Epidermal melanocyte (primary cell): Measurements from ENCODE around the gene CCT6B.
A peak's percentile ranks its signal among the peaks of the same experiment; 100 is the strongest.
"Not testable (repeated sequence)": the region's sequence is repeated elsewhere in the genome, so short reads cannot be mapped to it uniquely, and the experiment has no call there.

Source experiments
- DNase-seq: peaks from one replicate; pipeline ENCODE4 v3.0.0; 2011; ENCODE audit warnings: low spot score; ENCODE audit not compliant: insufficient read length

CCT6B gene

GRCh38 chr17:34961093-34961911 lies at the start of gene CCT6B, which contains the start of gene ZNF830:
Gene CCT6B (minus strand): TSS chr17:34961460. CDS start chr17:34961393, 67 bp downstream.
Gene ZNF830 (plus strand): TSS chr17:34961540. CDS start chr17:34961567, 27 bp downstream.
- DNase-seq, result peak; percentile 94

- no peak for DNase-seq
Measured at GRCh38 chr17:35010093-35010492, 48.8 kb upstream of the CCT6B start.

DNA sequence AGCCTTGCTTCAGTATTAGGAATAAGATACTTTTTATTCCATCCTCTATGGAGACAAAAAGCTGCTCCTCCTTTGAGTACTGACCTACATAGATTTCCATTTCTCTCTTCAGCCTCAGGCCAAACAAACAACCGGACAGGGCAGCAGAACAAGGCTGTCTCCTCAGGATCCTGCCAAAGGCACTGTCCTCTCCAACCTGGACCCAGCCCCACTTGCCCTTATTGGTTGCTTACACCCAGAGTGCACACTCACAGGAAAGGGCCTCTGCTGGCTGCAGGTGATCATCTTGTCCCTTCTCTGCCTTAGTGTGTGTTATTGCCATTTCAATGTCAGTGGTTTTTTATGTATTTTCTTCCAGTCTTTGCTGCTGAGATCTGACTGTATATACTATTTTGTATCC lies 45.7 kb upstream of the CCT6B start:
- no peak for DNase-seq

DNA sequence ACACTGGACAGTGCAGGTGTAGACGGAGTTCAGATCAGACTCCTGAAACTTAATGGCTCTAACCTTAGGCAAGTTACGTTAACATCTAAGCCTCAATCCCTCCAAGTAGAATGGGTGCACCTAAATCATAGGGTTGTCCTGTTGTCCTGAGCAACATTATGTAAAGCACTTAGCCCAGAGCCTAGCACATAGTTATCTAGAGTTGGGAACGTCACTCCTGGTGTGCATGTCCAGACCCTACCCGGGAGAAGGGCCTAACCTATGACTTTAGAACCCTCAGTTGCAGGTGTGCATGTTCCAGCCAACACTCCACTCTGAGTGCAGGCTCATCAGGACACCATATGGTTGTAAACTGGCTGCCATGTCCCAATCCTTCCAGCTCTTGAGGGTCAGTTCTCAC lies 45.1 kb upstream of the CCT6B start:
- no peak for DNase-seq

DNA sequence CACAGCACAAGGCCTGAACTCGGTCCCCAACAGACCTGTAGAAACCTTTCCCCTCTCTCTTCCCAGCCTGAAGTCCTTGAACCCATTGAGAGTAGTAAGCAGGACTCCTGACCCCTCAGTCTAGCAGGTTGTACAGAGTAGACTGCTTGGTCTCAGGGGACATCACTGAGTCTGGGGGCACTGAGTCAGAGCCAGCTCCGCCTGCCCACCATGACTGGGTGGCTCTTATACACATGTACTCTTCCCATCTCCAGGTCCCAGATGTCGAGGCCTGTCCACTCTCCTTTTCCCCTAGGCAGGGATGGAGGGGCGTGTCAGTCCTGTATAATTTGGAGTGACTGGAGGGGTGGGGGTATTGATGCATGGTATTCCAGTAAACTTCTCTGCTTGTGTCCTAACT lies 42.5 kb upstream of the CCT6B start:
- DNase-seq, result no peak

DNA sequence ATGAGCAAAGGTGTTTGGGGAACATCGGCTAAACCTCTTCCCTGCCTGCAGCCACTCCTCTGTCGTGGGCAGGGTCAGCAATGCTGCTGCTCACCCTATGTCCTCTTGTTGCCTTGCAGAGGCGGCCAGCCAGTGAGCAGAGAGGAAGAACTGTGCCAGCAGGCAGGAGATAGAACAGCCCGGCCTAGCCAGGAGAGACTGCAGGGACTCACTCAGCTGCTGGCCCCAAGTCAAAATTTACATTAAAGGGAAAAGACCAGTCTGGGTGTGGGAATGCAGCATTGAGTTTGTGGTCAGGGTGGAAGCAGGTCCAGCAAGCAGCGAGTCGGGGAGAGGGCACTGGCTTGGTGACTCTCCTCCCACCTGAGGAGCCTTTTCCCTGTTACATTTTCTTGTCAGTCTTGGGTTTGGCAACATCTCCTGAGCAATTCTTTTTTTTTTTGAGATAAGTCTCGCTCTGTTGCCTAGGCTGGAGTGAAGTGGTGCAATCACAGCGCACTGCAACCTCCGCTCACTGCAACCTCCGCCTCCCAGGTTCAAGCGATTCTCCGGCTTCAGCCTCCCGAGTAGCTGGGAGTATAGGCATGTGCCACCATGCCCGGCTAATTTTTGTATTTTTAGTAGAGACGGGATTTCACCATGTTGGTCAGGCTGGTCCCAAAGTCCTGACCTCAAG lies 41.8 kb upstream of the CCT6B start:
- no peak for DNase-seq

- DNase-seq, result no peak
Measured at GRCh38 chr17:35001549-35001948, 40.3 kb upstream of the CCT6B start.

GRCh38 chr17:35000965-35001364 lies 39.7 kb upstream of the CCT6B start:
- not testable (repeated sequence) for DNase-seq

GRCh38 chr17:34999456-34999855 lies 38.2 kb upstream of the CCT6B start:
- no peak for DNase-seq

- DNase-seq, result peak; percentile 90
Measured at GRCh38 chr17:34998205-34998604, 36.9 kb upstream of the CCT6B start.

DNA sequence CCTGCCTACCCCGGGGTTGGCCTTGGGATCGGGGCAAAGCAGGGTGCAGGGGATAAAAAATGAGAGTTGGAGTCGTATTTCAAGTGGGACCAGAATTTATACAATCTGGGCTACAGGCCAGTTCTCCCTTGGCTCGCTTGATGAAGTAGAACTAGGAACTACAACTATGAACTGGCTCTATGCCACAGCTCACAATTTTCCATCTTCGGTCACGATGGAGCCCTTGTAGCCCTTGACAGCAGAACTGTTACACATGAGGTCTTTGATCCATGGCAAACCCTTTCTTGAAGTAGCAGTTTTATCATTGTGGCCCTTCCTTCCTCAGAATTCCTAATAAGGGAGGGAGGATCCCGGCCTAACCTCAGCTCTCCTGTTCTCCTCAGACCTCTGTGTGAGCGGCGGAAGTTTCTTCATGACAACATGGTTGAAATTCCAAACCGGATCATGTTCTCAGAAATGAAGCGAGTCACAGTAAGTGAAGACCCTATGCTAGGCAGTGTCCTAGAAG lies 36.1 kb upstream of the CCT6B start:
- DNase-seq, result no peak

GRCh38 chr17:34996422-34997285 lies 35.4 kb upstream of the CCT6B start:
- DNase-seq, result no peak

GRCh38 chr17:34993031-34993430 lies 31.8 kb upstream of the CCT6B start:
- no peak for DNase-seq

GRCh38 chr17:34991606-34992005 lies 30.3 kb upstream of the CCT6B start:
- DNase-seq, result no peak

DNA sequence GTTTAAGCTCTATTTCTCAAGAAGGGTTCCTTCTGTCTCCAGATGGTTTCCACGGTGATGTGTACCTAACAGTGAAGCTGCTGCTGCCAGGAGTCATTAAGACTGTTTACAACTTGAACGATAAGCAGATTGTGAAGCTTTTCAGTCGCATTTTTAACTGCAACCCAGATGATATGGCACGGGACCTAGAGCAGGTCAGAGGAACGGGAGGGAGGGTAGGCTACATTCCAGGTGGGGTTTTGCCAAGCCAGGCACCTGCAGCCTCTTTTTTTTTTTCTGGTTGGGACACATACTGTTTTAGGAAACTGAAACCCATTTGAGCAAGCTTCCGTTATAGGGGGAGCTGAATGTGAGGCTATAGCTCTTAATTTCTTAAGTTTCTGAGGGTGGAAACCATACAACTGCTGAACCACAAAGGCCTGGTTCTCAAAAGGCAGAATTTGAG lies 29.7 kb upstream of the CCT6B start:
- no peak for DNase-seq

GRCh38 chr17:34989473-34989872 lies 28.2 kb upstream of the CCT6B start:
- no peak for DNase-seq

- no peak for DNase-seq
Measured at GRCh38 chr17:34988644-34989043, 27.4 kb upstream of the CCT6B start.

- DNase-seq, result no peak
Measured at GRCh38 chr17:34987232-34987631, 26.0 kb upstream of the CCT6B start.

GRCh38 chr17:34981538-34982241 lies 20.4 kb upstream of the CCT6B start:
- DNase-seq, result no peak

GRCh38 chr17:34980681-34981537 lies 19.6 kb upstream of the CCT6B start:
- DNase-seq, result peak; percentile 82
